Measurements from ENCODE around the gene EIF4G1. TPM values are rescaled to one million over a fixed set of nuclear protein-coding genes. Genes with fewer than 3 reads are reported as not detected.

Gene EIF4G1
- total RNA-seq, 1 donor from 2014 or later, result 192 TPM

DNA sequence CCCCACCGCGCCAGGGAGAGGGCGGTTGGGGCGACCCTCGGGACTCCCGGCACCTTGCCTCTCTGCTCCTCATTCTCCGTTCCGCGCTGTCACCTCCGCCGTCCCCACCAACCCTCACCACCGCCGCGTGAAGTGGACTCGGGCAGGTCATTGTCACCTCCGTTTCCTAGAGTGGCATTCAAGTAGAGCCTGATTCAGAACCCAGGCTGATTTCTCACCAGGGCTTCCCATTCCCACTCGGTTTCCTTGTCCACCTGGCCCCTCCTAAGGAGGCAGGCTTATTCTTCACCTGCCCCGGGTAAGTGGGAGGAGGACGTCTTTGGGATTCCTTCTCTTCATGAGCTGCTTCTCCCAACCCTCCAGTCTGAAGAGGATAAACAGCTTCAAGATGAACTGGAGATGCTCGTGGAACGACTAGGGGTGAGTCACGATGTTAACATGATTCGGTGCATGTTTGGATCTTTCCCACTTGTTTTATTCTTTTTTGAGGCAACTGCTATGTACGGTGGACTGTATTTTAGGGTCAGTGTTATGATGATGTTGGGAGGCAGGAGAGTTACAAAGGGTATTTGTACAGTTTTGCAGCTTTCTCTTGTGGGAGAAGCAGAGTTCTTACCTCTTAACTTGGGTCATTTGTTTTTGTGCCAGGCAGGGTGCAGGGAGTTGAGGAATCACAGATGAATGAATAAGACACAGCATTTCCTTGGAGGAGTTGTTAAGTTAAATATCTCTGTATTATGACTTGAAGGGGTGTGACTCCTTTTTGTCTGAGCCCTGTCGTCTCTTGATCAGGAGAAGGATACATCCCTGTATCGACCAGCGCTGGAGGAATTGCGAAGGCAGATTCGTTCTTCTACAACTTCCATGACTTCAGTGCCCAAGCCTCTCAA, 14.7 kb upstream of the EIF4G1 start:
- DNase-seq (ENCODE audit: low spot score in 2 of 2), result no peak
- H3K36me3 ChIP-seq, result peaks cover 42 to 44% of the 10 kb centered on the region in 2 donors
- H3K4me1 ChIP-seq, result no peaks in the 10 kb centered on the region
- TF ChIP-seq, protein P1, sequence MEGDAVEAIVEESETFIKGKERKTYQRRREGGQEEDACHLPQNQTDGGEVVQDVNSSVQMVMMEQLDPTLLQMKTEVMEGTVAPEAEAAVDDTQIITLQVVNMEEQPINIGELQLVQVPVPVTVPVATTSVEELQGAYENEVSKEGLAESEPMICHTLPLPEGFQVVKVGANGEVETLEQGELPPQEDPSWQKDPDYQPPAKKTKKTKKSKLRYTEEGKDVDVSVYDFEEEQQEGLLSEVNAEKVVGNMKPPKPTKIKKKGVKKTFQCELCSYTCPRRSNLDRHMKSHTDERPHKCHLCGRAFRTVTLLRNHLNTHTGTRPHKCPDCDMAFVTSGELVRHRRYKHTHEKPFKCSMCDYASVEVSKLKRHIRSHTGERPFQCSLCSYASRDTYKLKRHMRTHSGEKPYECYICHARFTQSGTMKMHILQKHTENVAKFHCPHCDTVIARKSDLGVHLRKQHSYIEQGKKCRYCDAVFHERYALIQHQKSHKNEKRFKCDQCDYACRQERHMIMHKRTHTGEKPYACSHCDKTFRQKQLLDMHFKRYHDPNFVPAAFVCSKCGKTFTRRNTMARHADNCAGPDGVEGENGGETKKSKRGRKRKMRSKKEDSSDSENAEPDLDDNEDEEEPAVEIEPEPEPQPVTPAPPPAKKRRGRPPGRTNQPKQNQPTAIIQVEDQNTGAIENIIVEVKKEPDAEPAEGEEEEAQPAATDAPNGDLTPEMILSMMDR (IDR thresholded peaks at IDR 0.05), result no peak
- H3K27ac ChIP-seq, result peak overlapping the region; percentile 50 to 73
- H3K9me3 ChIP-seq, result no peaks in the 10 kb centered on the region
- intact Hi-C loops (cut with DNase I), result loop anchor here (1.0 to 5.0 kb wide), 9 partner anchors 15 to 412 kb away; partner anchors contain the start of genes ABCF3, AP2M1, CLCN2 and EEF1AKMT4
- H3K27me3 ChIP-seq, result no peaks in the 10 kb centered on the region
- H3K4me3 ChIP-seq, result peak overlapping the region; percentile 75 to 78

DNA sequence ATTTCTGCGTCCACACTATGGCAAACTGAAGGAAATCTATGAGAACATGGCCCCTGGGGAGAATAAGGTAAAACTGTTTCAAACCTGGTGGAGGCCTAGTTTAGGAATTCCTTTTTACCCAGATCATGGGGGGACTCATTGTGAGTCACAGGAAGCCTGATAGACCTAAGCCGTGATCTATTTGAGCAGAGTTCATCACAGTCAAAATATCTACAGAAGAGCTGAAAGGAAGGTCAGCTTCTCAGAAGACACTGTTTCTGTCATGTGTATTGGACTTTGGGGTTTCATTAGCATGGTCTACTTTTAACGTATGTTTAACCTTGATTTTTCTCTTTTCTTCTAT, 14.1 kb upstream of the EIF4G1 start:
- no peaks in the 10 kb centered on the region for H3K9me3 ChIP-seq

DNA sequence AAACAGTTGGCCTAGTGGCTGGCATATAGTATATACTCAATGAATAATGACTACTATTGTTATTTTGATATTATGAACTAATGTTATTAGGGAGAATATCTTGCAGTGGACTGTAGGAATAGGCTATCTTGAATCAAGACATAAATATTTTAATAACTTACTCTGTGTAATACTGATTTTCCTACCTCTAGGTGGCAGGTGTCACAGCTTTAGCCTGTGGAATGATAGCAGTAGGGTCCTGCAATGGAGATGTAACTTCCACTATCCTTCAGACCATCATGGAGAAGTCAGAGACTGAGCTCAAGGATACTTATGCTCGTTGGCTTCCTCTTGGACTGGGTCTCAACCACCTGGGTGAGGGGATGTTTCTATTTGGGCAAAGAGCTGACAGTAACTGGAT, 8.8 kb upstream of the EIF4G1 start:
- no peak for DNase-seq (ENCODE audit: low spot score in 2 of 2)
- H3K27ac ChIP-seq, result no peak overlapping the region

More for the DNA sequence above, 14.1 kb upstream of the EIF4G1 start:
- DNase-seq (ENCODE audit: low spot score in 2 of 2), result no peak
- Histone ChIP-seq H3K36me3 (peaks cover 49% of the 10 kb centered on the region in 2 donors), H3K27me3 (no peaks in the 10 kb centered on the region), H3K4me1 (no peaks in the 10 kb centered on the region), H3K4me3 (peak overlapping the region in 1 of 2 donors; percentile 75), H3K27ac (no peak overlapping the region)
- intact Hi-C loops (cut with DNase I), result no loop called here
- TF ChIP-seq, protein P1 (IDR thresholded peaks at IDR 0.05), result no peak

DNA sequence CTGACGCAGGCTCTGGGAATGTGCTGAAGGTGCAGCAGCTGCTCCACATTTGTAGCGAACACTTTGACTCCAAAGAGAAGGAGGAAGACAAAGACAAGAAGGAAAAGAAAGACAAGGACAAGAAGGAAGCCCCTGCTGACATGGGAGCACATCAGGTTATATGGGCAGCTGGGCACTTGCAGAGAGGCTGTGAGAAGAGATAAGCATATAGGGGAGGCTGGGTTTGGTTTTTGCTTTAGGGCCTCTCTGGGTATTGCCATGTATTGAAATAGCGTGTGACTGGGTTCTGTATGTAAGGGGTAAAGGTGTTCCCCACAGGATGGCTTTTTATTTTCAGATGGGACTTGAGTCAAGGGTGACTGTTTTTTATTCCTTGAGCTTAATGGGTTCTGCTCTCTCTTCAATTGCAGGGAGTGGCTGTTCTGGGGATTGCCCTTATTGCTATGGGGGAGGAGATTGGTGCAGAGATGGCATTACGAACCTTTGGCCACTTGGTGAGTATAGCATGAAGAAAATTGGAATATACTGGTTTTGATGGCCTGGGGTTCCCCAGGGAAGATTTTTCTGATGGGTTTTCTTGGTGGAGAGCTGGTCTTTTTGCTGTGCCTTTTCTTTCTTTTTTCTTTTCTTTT, 7.9 kb upstream of the EIF4G1 start:
- H3K36me3 ChIP-seq, result peaks cover 75 to 78% of the 10 kb centered on the region in 2 donors
- TF ChIP-seq, protein P1 (IDR thresholded peaks at IDR 0.05), result no peak
- no peak overlapping the region for H3K27ac ChIP-seq
- H3K4me1 ChIP-seq, result no peaks in the 10 kb centered on the region
- H3K27me3 ChIP-seq, result no peaks in the 10 kb centered on the region
- H3K4me3 ChIP-seq, result no peak overlapping the region
- no peak for DNase-seq (ENCODE audit: low spot score in 2 of 2)
- no peaks in the 10 kb centered on the region for H3K9me3 ChIP-seq
- intact Hi-C loops (cut with DNase I), result no loop called here

More for the DNA sequence above, 8.8 kb upstream of the EIF4G1 start:
- intact Hi-C loops (cut with DNase I), result no loop called here
- no peaks in the 10 kb centered on the region for H3K9me3 ChIP-seq
- no peaks in the 10 kb centered on the region for H3K27me3 ChIP-seq
- H3K36me3 ChIP-seq, result peaks cover 82 to 87% of the 10 kb centered on the region in 2 donors
- H3K4me3 ChIP-seq, result no peak overlapping the region
- TF ChIP-seq, protein P1 (IDR thresholded peaks at IDR 0.05), result no peak
- no peaks in the 10 kb centered on the region for H3K4me1 ChIP-seq

DNA sequence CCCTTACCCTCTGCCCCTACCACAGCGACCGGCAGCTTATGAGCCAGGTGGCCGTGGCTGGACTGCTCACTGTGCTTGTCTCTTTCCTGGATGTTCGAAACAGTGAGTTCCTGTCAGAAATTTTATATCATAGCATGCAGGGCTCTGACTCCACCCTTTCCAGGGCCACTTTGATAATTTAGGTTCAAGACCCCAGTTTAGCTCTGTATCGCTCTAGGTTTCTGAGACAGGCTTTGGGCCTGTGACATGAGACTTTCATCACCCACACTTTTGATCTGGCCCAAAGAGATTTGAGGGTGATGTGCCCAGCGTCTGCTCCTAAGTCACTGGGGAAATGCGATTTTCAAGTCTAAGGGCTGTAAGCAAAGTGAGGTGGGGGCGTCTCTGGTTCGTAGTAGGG, 6.5 kb upstream of the EIF4G1 start:
- no peaks in the 10 kb centered on the region for H3K27me3 ChIP-seq
- peaks cover 61 to 64% of the 10 kb centered on the region in 2 donors for H3K36me3 ChIP-seq
- TF ChIP-seq, protein P1 (IDR thresholded peaks at IDR 0.05), result no peak
- intact Hi-C loops (cut with DNase I), result no loop called here
- no peaks in the 10 kb centered on the region for H3K9me3 ChIP-seq
- no peak overlapping the region for H3K4me3 ChIP-seq
- H3K4me1 ChIP-seq, result no peaks in the 10 kb centered on the region
- no peak overlapping the region for H3K27ac ChIP-seq
- no peak for DNase-seq (ENCODE audit: low spot score in 2 of 2)
